ENCODE data around the gene PAFAH2. TPM values are rescaled to one million over a fixed set of nuclear protein-coding genes. Genes with fewer than 3 reads are reported as not detected.
A peak's percentile ranks its signal among the peaks of the same experiment; 100 is the strongest.

PAFAH2 gene
- total and polyA plus RNA-seq, 2 of the 13 experiments (the other 11 are each of a cell fraction or from before 2014, with no cell fraction given) = 6.9 to 9.4 TPM

DNA sequence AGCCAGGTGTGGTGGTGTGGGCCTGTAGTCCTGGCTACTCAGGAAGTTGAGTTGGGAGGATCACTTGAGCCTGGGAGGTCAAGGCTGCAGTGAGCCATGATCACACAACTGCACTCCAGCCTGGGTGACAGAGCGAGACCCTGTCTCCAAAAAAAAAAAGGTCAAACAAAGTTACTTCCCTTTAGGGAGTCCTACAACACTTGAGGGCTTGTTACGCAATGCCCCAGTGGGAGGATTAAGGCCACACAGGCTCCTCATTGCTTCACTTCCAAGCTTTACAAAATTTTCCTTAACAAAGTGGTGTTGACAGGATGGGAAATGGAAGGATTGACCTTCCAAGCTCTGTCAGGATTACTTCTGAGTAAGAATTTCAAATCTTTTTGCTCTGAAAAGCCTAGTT, 17.5 kb upstream of the PAFAH2 start (continued):
- TF ChIP-seq, protein P1, sequence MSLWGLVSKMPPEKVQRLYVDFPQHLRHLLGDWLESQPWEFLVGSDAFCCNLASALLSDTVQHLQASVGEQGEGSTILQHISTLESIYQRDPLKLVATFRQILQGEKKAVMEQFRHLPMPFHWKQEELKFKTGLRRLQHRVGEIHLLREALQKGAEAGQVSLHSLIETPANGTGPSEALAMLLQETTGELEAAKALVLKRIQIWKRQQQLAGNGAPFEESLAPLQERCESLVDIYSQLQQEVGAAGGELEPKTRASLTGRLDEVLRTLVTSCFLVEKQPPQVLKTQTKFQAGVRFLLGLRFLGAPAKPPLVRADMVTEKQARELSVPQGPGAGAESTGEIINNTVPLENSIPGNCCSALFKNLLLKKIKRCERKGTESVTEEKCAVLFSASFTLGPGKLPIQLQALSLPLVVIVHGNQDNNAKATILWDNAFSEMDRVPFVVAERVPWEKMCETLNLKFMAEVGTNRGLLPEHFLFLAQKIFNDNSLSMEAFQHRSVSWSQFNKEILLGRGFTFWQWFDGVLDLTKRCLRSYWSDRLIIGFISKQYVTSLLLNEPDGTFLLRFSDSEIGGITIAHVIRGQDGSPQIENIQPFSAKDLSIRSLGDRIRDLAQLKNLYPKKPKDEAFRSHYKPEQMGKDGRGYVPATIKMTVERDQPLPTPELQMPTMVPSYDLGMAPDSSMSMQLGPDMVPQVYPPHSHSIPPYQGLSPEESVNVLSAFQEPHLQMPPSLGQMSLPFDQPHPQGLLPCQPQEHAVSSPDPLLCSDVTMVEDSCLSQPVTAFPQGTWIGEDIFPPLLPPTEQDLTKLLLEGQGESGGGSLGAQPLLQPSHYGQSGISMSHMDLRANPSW (CRISPR knock-in tag; IDR thresholded peaks at IDR 0.05; ENCODE audit: borderline replicate concordance) = no peak
- TF ChIP-seq, protein P2, sequence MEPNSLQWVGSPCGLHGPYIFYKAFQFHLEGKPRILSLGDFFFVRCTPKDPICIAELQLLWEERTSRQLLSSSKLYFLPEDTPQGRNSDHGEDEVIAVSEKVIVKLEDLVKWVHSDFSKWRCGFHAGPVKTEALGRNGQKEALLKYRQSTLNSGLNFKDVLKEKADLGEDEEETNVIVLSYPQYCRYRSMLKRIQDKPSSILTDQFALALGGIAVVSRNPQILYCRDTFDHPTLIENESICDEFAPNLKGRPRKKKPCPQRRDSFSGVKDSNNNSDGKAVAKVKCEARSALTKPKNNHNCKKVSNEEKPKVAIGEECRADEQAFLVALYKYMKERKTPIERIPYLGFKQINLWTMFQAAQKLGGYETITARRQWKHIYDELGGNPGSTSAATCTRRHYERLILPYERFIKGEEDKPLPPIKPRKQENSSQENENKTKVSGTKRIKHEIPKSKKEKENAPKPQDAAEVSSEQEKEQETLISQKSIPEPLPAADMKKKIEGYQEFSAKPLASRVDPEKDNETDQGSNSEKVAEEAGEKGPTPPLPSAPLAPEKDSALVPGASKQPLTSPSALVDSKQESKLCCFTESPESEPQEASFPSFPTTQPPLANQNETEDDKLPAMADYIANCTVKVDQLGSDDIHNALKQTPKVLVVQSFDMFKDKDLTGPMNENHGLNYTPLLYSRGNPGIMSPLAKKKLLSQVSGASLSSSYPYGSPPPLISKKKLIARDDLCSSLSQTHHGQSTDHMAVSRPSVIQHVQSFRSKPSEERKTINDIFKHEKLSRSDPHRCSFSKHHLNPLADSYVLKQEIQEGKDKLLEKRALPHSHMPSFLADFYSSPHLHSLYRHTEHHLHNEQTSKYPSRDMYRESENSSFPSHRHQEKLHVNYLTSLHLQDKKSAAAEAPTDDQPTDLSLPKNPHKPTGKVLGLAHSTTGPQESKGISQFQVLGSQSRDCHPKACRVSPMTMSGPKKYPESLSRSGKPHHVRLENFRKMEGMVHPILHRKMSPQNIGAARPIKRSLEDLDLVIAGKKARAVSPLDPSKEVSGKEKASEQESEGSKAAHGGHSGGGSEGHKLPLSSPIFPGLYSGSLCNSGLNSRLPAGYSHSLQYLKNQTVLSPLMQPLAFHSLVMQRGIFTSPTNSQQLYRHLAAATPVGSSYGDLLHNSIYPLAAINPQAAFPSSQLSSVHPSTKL (CRISPR knock-in tag; IDR thresholded peaks at IDR 0.05) = peak; percentile 11; the same call in 1 of the 2 replicates
- TF ChIP-seq SOX6 (IDR thresholded peaks at IDR 0.05) (no peak), SOX6 (CRISPR knock-in tag; IDR thresholded peaks at IDR 0.05) (0 out of 2 replicates have a peak, but pooled peaks have one; percentile 31), EP300 (IDR thresholded peaks at IDR 0.05; ENCODE audit: low read depth in 2 of 2, low read length in 2 of 2) (0 out of 4 replicates have a peak, but pooled peaks of 1 of the 2 experiments have one; percentile 24), EP300 (CRISPR knock-in tag; IDR thresholded peaks at IDR 0.05; ENCODE audit: borderline replicate concordance) (no peak), ZNF501 (CRISPR knock-in tag; IDR thresholded peaks at IDR 0.05) (no peak), NKX3-1 (CRISPR knock-in tag; IDR thresholded peaks at IDR 0.05) (no peak), ZNF460 (CRISPR knock-in tag; IDR thresholded peaks at IDR 0.05; ENCODE audit: borderline replicate concordance) (peak; percentile 82), FOXJ3 (CRISPR knock-in tag; IDR thresholded peaks at IDR 0.05; ENCODE audit: borderline replicate concordance) (peak; percentile 45; the same call in 1 of the 2 replicates), FOSL2 (CRISPR knock-in tag; IDR thresholded peaks at IDR 0.05) (no peak), CEBPG (CRISPR knock-in tag; IDR thresholded peaks at IDR 0.05) (peak; percentile 86), ATF1 (CRISPR knock-in tag; IDR thresholded peaks at IDR 0.05) (no peak), MIER3 (CRISPR knock-in tag; IDR thresholded peaks at IDR 0.05; ENCODE audit: borderline replicate concordance) (peak; percentile 31; the same call in 1 of the 2 replicates), ZNF510 (CRISPR knock-in tag; IDR thresholded peaks at IDR 0.05; ENCODE audit: low read depth) (no peak), IRF2 (CRISPR knock-in tag; IDR thresholded peaks at IDR 0.05) (no peak), ZNF263 (CRISPR knock-in tag; IDR thresholded peaks at IDR 0.05) (0 out of 2 replicates have a peak, but pooled peaks have one; percentile 44), HDAC2 (CRISPR knock-in tag; IDR thresholded peaks at IDR 0.05) (0 out of 2 replicates have a peak, but pooled peaks have one; percentile 35), CEBPB (IDR thresholded peaks at IDR 0.05; ENCODE audit: borderline replicate concordance, low read depth, low read length) (peak; percentile 88), FOXA1 (IDR thresholded peaks at IDR 0.05) (no peak), FOXA1 (CRISPR knock-in tag; IDR thresholded peaks at IDR 0.05) (0 out of 2 replicates have a peak, but pooled peaks have one; percentile 7)
- TF ChIP-seq, protein P3, sequence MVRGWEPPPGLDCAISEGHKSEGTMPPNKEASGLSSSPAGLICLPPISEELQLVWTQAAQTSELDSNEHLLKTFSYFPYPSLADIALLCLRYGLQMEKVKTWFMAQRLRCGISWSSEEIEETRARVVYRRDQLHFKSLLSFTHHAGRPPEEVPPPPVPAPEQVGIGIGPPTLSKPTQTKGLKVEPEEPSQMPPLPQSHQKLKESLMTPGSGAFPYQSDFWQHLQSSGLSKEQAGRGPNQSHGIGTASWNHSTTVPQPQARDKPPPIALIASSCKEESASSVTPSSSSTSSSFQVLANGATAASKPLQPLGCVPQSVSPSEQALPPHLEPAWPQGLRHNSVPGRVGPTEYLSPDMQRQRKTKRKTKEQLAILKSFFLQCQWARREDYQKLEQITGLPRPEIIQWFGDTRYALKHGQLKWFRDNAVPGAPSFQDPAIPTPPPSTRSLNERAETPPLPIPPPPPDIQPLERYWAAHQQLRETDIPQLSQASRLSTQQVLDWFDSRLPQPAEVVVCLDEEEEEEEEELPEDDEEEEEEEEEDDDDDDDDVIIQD (CRISPR knock-in tag; IDR thresholded peaks at IDR 0.05; ENCODE audit: low read depth) = no peak
- TF ChIP-seq, protein P4, sequence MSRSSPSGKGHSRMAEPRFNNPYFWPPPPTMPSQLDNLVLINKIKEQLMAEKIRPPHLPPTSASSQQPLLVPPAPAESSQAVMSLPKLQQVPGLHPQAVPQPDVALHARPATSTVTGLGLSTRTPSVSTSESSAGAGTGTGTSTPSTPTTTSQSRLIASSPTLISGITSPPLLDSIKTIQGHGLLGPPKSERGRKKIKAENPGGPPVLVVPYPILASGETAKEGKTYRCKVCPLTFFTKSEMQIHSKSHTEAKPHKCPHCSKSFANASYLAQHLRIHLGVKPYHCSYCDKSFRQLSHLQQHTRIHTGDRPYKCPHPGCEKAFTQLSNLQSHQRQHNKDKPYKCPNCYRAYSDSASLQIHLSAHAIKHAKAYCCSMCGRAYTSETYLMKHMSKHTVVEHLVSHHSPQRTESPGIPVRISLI (CRISPR knock-in tag; IDR thresholded peaks at IDR 0.05; ENCODE audit: borderline replicate concordance) = peak; percentile 75; the same call in 1 of the 2 replicates
